Measurements from ENCODE around the gene FAM181A.

The FAM181A gene

GRCh38 chr14:93959239-93960107, 32.3 kb downstream of the FAM181A start:
- no peak for TF ChIP-seq CTCF (IDR thresholded peaks at IDR 0.05)

GRCh38 chr14:93960108-93960475, 32.9 kb downstream of the FAM181A start:
- no peak for TF ChIP-seq CTCF (IDR thresholded peaks at IDR 0.05)

GRCh38 chr14:93960774-93961438, 33.8 kb downstream of the FAM181A start:
- TF ChIP-seq CTCF (IDR thresholded peaks at IDR 0.05), result no peak

GRCh38 chr14:93961620-93962019, 34.5 kb downstream of the FAM181A start:
- TF ChIP-seq CTCF (IDR thresholded peaks at IDR 0.05), result no peak

GRCh38 chr14:93962701-93963601, 35.8 kb downstream of the FAM181A start:
- TF ChIP-seq CTCF (IDR thresholded peaks at IDR 0.05), result no peak

- TF ChIP-seq CTCF (IDR thresholded peaks at IDR 0.05), result no peak
These were observed 36.5 kb downstream of the FAM181A start for GRCh38 chr14:93963692-93964091.

GRCh38 chr14:93964281-93964680, 37.1 kb downstream of the FAM181A start:
- TF ChIP-seq CTCF (IDR thresholded peaks at IDR 0.05), result no peak
